ENCODE results near the gene ZNF446. TPM values are rescaled to one million over a fixed set of nuclear protein-coding genes. Genes with fewer than 3 reads are reported as not detected.

Gene ZNF446
- total and polyA plus RNA-seq, 10 of the 15 experiments (the other 5 are each of a cell fraction or from before 2014, with no cell fraction given) = 0.14 to 6.9 (median 4.1) TPM

DNA sequence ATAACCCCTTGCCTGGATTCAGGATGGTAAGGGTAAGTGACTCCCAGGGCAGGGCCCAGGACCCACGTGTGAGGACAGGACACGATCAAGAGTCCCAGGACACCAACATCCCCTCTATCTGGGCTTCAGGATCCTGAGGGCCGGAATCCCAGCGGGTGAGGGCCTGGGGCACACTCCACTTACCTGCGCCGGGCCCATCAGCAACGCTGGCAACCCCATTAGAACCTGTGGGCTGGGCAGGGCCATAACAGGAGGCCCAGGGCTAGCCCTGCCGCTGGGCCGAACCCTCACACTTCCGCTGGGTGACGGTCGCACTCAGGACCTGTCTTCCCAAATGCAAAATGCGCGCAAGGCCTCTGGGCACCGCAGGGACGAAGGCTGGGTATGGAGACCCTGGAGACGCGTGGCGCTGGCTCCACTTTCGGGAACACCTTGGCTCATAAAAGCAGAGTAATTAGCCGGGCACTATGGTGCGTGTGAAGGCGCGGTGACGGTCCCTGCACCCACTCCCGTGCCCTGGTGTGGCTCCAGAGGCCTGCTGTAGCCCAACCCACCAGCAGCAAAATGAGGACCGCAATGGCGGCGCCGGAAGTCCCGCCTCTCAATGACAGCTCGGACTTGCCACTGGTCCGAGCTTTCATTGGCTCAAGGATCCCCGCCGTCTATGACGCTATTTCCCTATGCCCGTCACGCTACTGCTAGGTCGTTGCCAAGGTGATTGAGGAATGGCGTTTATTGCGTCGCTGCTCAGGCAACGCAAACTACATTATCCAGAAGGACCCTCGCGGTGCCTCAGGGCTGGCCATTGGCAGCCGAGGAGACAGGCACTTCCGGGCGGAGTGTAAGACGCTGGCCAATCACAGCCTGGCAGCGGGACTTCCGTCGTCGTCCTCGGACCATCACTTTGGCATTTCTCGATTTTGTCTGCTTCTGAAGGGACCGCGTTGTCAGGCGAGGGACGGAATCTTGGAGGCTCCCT lies 36.3 kb upstream of the ZNF446 start, which contains the start of gene ZNF132 (continued):
- TF ChIP-seq HSF1 (IDR thresholded peaks at IDR 0.05; ENCODE audit: low read depth, low read length) (no peak), PAX8 (IDR thresholded peaks at IDR 0.05) (no peak), POLR2A (IDR thresholded peaks at IDR 0.05; ENCODE audit: low read depth, low read length) (peak; percentile 85), DPF2 (IDR thresholded peaks at IDR 0.05) (no peak), NFIC (IDR thresholded peaks at IDR 0.05; ENCODE audit: low read depth, low read length) (no peak), EP300 (IDR thresholded peaks at IDR 0.05; ENCODE audit: borderline replicate concordance in 1 of 2, control insufficient read depth in 1 of 2, low read depth in 2 of 2, low read length in 2 of 2) (0 out of 4 replicates have a peak, but pooled peaks of 1 of the 2 experiments have one; percentile 25), E4F1 (IDR thresholded peaks at IDR 0.05; ENCODE audit: borderline replicate concordance, partially characterized antibody) (peak; percentile 53), TARDBP (IDR thresholded peaks at IDR 0.05; ENCODE audit: borderline replicate concordance) (0 out of 2 replicates have a peak, but pooled peaks have one; percentile 43), PAX5 (IDR thresholded peaks at IDR 0.05; ENCODE audit: borderline replicate concordance, low read depth, low read length) (no peak)
- TF ChIP-seq, protein P1, sequence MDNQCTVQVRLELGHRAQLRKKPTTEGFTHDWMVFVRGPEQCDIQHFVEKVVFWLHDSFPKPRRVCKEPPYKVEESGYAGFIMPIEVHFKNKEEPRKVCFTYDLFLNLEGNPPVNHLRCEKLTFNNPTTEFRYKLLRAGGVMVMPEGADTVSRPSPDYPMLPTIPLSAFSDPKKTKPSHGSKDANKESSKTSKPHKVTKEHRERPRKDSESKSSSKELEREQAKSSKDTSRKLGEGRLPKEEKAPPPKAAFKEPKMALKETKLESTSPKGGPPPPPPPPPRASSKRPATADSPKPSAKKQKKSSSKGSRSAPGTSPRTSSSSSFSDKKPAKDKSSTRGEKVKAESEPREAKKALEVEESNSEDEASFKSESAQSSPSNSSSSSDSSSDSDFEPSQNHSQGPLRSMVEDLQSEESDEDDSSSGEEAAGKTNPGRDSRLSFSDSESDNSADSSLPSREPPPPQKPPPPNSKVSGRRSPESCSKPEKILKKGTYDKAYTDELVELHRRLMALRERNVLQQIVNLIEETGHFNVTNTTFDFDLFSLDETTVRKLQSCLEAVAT (IDR thresholded peaks at IDR 0.05) = peak; percentile 96
- TF ChIP-seq, protein P2, sequence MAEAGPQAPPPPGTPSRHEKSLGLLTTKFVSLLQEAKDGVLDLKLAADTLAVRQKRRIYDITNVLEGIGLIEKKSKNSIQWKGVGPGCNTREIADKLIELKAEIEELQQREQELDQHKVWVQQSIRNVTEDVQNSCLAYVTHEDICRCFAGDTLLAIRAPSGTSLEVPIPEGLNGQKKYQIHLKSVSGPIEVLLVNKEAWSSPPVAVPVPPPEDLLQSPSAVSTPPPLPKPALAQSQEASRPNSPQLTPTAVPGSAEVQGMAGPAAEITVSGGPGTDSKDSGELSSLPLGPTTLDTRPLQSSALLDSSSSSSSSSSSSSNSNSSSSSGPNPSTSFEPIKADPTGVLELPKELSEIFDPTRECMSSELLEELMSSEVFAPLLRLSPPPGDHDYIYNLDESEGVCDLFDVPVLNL (IDR thresholded peaks at IDR 0.05; ENCODE audit: low read depth, low read length) = no peak
